ENCODE measurements around the gene DIDO1. TPM values are rescaled to one million over a fixed set of nuclear protein-coding genes. Genes with fewer than 3 reads are reported as not detected.

The DIDO1 gene
- total RNA-seq, 2 donors from 2014 or later: 68.5 to 75.9 TPM

DNA sequence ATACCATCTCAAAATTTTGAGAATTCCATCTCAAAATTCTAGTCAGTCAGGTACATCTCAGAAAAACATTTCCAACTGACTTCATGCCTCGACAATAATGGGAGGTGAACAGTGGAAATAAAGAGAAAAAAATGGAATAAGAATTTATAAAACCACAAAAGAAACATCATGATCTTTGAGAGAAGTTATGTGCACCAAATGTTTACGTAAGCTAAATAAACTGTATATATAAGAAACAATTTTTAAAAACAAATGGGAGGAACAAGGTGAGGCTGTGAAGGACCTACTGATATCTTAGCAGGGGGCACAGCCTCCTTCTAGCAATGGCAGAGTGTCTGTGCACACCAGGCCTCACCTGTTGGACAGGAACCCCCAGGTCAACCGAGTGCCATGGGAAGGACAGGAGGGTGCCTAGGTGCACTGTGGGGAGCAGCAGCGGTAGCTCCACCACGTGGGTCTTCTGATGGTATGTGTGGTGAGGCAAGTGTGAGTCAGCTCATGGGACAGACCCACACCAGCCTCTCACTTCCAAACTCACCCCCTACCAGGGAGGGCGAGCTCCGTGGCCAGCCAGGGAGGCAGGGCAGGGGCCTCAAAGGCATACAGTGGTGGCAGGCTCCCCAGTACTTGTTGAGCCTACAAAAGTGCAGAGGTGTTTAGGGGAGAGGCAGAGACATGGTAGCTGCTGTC is 23.2 kb downstream of the DIDO1 start:
- no peak for DNase-seq (ENCODE audit: low spot score)
- Histone ChIP-seq H3K4me1 (replicated peaks) (peaks cover 10% of the 10 kb centered on the region), H3K4me3 (no peak overlapping the region), H3K27ac (no peak overlapping the region), H3K9me3 (no peaks in the 10 kb centered on the region), H3K27me3 (replicated peaks; ENCODE audit: insufficient read depth) (no peaks in the 10 kb centered on the region), H3K36me3 (peaks cover 20 to 30% of the 10 kb centered on the region in 2 donors)
- TF ChIP-seq POLR2A (IDR thresholded peaks at IDR 0.05) (no peak), POLR2AphosphoS5 (IDR thresholded peaks at IDR 0.05) (no peak)
- TF ChIP-seq, protein P1, sequence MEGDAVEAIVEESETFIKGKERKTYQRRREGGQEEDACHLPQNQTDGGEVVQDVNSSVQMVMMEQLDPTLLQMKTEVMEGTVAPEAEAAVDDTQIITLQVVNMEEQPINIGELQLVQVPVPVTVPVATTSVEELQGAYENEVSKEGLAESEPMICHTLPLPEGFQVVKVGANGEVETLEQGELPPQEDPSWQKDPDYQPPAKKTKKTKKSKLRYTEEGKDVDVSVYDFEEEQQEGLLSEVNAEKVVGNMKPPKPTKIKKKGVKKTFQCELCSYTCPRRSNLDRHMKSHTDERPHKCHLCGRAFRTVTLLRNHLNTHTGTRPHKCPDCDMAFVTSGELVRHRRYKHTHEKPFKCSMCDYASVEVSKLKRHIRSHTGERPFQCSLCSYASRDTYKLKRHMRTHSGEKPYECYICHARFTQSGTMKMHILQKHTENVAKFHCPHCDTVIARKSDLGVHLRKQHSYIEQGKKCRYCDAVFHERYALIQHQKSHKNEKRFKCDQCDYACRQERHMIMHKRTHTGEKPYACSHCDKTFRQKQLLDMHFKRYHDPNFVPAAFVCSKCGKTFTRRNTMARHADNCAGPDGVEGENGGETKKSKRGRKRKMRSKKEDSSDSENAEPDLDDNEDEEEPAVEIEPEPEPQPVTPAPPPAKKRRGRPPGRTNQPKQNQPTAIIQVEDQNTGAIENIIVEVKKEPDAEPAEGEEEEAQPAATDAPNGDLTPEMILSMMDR (IDR thresholded peaks at IDR 0.05): no peak
- intact Hi-C loops (cut with DNase I): loop anchor here (5.0 kb wide), 1 partner anchor 104 kb away; the partner anchor contains the start of gene BHLHE23
- WGBS: 72% methylated on average over 7 of the region's 7 CpGs

DNA sequence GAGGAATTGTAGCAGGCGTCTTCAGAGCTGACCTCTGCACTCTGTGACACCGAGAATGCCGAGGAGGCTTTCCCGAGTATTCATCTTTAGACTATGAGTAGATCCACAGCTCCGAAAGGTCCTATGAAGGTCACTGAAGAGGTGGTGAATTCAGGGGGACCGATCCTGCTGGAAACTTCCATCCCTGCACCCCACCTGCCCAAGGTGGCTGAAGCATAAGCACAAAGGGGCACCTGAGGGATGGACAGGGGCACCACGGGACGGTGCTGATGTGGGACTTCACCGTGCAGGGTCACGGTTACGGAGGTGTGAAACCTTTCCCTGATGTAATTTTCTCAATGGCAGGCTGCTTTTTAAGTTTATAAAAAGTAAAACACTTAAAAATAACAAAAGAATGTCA is 24.4 kb downstream of the DIDO1 start:
- WGBS: 87% methylated on average over 11 of the region's 11 CpGs
- intact Hi-C loops (cut with DNase I): loop anchor here (5.0 kb wide), 1 partner anchor 105 kb away; the partner anchor contains the start of gene BHLHE23
- Histone ChIP-seq H3K27me3 (replicated peaks; ENCODE audit: insufficient read depth) (no peaks in the 10 kb centered on the region), H3K27ac (no peak overlapping the region), H3K9me3 (no peaks in the 10 kb centered on the region), H3K4me3 (no peak overlapping the region), H3K4me1 (replicated peaks) (peaks cover 10% of the 10 kb centered on the region), H3K36me3 (peaks cover 18 to 26% of the 10 kb centered on the region in 2 donors)
- no peak for DNase-seq (ENCODE audit: low spot score)
- TF ChIP-seq POLR2A (IDR thresholded peaks at IDR 0.05) (no peak), POLR2AphosphoS5 (IDR thresholded peaks at IDR 0.05) (no peak)
- TF ChIP-seq, protein P1 (IDR thresholded peaks at IDR 0.05): no peak

DNA sequence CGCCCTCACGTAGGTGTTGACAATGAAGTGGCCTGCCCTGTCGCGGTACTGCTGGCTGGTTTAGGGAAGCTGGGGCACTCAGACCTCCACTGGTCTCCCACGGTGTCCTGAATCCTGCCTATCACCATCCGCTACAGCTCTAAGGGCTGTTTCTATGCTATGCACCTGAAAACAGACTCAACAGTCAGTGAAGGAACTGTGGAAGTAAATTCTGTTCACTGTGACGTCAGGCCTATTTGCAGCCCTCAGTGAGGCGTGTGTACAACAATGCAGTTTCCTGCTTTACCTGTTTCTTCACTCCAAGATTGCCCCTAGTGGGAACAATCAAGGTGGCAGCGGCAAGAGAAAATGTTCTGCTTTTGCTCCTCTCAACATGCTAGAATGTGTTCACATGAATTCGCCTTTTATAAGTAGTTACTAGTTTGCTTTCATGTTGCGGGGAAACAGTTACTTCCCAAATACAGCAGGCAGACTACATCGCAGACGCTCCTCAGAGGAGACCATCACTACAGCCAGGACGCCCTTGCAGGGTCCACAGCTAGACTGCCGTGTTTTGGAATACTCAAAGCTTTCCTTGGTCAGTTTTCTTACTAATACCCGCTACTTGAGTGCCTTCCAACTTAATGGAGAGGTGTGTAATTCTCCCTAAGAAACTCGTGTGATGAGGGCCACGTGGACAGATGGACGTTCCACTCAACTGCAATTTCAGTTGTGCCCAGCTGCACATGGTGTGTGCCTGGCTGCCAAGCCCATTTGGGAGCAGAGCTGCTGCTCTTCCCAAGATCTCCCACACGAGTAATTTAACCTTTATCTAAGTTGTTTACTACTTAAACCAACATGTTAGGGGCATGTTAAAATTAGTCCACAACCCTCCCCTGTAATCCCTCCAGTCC is 25.4 kb downstream of the DIDO1 start:
- H3K4me1 ChIP-seq (replicated peaks): peaks cover 10% of the 10 kb centered on the region
- H3K27me3 ChIP-seq (replicated peaks; ENCODE audit: insufficient read depth): no peaks in the 10 kb centered on the region
- intact Hi-C loops (cut with DNase I): loop anchor here (5.0 kb wide), 1 partner anchor 106 kb away; the partner anchor contains the start of gene BHLHE23
- TF ChIP-seq POLR2AphosphoS5 (IDR thresholded peaks at IDR 0.05): peak; percentile 70
- peak; percentile 41 for TF ChIP-seq POLR2A (IDR thresholded peaks at IDR 0.05)
- TF ChIP-seq, protein P1 (IDR thresholded peaks at IDR 0.05): peak in 2 of 4 experiments; percentile 57 to 64
- H3K4me3 ChIP-seq: no peak overlapping the region
- peak overlapping the region; percentile 75 to 78 for H3K27ac ChIP-seq
- H3K36me3 ChIP-seq: peaks cover 10 to 17% of the 10 kb centered on the region in 2 donors
- no peaks in the 10 kb centered on the region for H3K9me3 ChIP-seq
- DNase-seq (ENCODE audit: low spot score): peak; percentile 71
- 38% methylated on average over 20 of the region's 20 CpGs for WGBS

DNA sequence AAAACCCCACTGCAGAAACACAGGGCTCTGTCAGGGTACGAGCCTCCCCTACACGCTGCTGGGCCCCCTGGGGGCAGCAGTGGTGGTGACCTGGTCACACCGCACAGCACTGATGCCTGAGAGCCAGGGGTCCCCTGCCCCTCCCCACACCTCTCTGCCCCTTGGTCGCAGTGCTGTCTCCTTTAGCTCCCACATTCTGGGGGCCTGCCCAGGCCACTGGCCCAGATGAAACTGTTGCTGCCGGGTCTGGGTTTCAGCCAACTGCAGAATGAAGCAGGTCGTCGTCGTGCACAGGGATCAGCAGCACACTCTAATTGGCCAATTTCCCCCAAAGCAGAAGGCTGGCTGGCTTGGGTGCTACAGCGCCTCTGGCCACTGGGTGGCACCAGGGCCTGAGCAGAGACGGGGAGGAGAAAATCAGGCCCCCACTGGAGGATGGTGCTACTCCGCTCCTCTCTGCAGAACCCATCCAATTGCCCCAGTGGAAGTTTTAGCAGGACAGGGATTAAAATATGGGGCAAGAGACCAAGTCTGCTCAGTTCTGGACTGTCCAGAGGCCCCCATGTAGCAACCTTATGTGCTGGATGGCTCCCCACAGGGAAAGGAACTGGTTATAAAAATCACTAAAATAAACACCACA is 26.1 kb downstream of the DIDO1 start:
- WGBS: 2% methylated on average over 10 of the region's 11 CpGs
- DNase-seq (ENCODE audit: low spot score): peak; percentile 78
- no peak overlapping the region for H3K4me3 ChIP-seq
- H3K27me3 ChIP-seq (replicated peaks; ENCODE audit: insufficient read depth): no peaks in the 10 kb centered on the region
- intact Hi-C loops (cut with DNase I): loop anchor here (5.0 kb wide), 1 partner anchor 107 kb away; the partner anchor contains the start of gene BHLHE23
- H3K9me3 ChIP-seq: no peaks in the 10 kb centered on the region
- peak overlapping the region; percentile 75 to 78 for H3K27ac ChIP-seq
- H3K4me1 ChIP-seq (replicated peaks): peaks cover 10% of the 10 kb centered on the region
- peak; percentile 28 for TF ChIP-seq POLR2AphosphoS5 (IDR thresholded peaks at IDR 0.05)
- TF ChIP-seq POLR2A (IDR thresholded peaks at IDR 0.05): no peak
- TF ChIP-seq, protein P1 (IDR thresholded peaks at IDR 0.05): peak; percentile 75 to 96 (median 88)
- H3K36me3 ChIP-seq: peaks cover 3 to 9% of the 10 kb centered on the region in 2 donors
